Cerebellar nuclear complex (tissue), 1 donor: Measurements from ENCODE around the gene TTC28.
"Not testable (repeated sequence)": the region's sequence is repeated elsewhere in the genome, so short reads cannot be mapped to it uniquely, and the experiment has no call there.

ENCODE experiments used
- DNase-seq, 2 experiments: peaks; one replicate each; lab custom pipeline; 2025; lab: John Stamatoyannopoulos, UW

TTC28 gene

DNA sequence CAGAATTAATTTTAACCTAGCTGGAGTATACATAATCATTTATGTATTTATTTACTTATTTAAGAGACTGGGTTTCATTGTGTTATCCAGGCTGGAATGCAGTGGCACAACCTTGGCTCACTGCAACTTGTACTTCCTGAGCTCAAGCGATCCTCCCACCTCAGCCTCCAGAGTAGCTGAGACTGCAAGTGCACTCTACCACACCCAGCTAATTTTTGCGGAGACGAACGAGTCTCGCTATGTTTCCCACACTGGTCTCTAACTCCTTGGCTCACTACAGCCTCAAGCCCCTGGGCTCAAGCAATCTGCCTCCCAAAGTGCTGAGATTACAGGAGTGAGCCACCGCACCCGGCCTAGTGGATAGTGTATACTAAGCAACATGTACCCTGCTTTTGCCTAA, 1.5 kb downstream of the TTC28 start:
- not testable (repeated sequence) for DNase-seq

DNA sequence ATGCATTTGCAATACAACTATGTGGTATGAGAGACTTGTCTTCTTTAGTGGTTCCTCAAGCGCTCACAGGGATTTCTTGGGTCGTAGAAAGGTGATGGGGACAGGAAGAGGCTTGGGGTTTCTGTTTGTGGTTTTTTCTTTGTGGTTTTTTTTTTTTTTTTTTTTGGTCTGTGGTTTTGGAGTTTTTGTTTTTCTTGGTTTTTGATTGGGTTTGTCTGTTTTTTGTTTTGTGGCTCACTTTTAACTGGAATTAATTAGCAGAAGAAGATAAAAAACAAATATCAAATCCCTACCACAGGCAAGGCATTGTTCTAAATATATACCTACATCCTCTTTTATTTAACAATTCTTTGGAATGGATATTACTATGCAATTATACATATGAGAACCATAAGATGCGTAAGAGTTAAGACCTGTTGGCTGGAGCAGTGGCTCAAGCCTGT, 5.5 kb downstream of the TTC28 start:
- DNase-seq: no peak

DNA sequence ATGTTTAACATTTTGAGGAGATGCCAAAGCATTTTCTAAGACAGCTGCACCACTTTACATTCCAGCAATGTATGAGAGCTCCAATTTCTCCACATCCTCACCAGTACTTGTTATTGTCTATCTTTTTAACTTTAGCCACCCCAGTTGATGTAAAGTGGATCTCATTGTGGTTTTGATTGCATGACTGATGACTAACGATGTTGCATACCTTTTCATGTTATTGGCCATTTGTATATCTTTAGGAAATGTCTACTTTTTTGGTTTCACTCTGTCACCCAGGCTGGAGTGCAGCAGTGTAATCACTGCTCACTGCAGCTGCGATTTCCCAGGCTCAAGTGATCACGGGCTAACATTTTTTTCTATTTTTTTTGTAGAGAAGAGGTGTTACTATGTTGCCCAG, 8.9 kb downstream of the TTC28 start:
- no peak for DNase-seq

DNA sequence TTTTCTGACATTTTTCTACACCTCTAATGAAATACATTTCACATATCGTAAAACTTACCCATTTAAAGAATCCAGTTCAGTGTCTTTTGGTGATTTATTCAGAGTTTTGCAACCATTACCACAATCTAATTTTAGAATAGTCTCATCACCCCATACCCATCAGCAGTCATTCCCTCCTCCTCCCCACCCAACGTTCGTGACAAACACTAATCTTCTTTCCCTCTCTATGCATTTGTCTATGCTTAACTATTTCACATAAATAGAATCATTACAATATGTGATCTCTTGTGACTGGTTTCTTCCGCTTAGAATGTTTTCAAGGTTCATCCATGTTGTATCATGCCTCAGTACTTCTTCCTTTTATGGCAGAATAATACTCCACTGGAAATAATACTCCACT, 9.5 kb downstream of the TTC28 start:
- no peak for DNase-seq

DNA sequence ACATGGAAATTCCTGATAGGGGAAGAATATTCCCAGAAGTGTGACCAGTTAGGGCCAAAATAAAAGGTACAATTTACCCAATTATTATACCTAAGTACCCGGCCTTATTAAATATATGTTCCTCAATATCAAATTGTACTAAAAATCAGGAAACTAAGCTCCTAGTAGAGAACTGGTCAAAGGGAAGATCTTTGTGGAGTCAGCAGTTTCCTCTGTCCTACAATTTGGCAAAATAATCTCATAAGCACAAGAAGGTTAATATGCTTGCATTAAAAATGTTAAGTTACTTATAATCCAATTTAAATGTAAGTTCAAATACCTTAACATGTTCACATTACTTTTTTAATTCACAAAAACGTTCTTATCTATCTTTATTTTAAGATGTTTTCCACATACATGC, 10.3 kb downstream of the TTC28 start:
- no peak for DNase-seq

DNA sequence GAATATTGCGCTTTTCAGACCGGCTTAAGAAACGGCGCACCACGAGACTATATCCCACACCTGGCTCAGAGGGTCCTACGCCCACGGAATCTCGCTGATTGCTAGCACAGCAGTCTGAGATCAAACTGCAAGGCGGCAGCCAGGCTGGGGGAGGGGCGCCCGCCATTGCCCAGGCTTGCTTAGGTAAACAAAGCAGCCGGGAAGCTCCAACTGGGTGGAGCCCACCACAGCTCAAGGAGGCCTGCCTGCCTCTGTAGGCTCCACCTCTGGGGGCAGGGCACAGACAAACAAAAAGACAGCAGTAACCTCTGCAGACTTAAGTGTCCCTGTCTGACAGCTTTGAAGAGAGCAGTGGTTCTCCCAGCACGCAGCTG, 16.1 kb downstream of the TTC28 start:
- not testable (repeated sequence) for DNase-seq

- DNase-seq: no peak
These were observed 21.2 kb downstream of the TTC28 start for GRCh38 chr22:28658448-28658847.

DNA sequence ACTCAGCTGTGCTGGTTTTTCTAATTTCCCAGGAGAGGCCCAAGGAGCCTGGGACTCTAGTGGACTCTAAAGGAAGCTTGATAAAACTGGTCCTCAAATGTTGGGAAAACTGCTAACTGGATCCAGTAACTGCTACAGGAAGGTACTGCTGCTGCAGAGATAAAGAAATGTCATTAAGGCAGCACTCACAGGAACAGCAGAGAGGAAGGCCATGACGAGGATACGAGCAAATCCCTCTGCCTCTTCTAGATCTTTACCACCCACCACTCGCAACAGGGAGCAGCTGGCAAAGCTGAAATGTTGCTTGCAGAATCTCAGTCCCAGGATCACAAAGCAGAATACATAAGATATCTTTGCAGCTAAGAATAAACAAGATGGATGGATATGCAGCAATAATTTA, 23.5 kb downstream of the TTC28 start:
- no peak for DNase-seq

DNA sequence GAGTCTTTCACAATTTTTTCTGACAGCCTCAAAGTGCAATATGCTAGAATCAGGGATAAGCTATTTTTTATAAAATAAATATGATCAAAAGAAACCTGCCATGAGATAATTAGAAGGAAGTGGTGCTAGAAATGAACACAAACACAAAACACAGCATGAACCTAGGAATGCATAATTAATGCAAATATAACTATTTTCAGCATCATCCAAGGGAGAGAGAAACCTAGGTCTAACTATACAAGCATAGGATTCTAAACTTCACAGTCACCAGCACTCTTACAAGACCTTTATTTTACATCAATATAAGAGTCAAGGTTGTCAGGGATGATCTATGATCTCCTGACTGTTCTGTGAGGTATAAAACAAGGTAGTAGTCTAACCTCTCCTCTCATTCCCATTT, 29.2 kb downstream of the TTC28 start:
- no peak for DNase-seq

GRCh38 chr22:28648792-28649191, 30.8 kb downstream of the TTC28 start:
- DNase-seq: no peak

- DNase-seq: no peak
These were observed 32.4 kb downstream of the TTC28 start for GRCh38 chr22:28647216-28647615.

GRCh38 chr22:28639321-28639720, 40.3 kb downstream of the TTC28 start:
- no peak for DNase-seq

DNA sequence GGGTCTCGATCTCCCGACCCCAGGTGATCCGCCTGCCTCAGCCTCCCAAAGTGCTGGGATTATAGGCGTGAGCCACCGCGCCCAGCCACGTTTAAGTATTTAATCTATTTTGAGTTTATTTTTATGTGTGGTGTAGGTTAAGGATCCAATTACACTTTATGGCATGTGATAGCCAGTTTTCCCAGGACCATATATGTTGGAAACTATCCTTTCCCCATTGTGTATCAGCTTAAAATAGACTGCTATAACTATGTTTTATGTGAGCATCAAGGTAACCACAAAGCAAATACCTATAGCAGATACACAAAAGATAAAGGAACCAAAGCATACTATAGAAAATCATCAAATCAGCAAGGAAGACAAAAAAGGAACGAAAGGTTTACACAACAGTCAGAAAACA, 42.4 kb downstream of the TTC28 start:
- DNase-seq: no peak

GRCh38 chr22:28630177-28630574, 49.5 kb downstream of the TTC28 start:
- no peak for DNase-seq

DNA sequence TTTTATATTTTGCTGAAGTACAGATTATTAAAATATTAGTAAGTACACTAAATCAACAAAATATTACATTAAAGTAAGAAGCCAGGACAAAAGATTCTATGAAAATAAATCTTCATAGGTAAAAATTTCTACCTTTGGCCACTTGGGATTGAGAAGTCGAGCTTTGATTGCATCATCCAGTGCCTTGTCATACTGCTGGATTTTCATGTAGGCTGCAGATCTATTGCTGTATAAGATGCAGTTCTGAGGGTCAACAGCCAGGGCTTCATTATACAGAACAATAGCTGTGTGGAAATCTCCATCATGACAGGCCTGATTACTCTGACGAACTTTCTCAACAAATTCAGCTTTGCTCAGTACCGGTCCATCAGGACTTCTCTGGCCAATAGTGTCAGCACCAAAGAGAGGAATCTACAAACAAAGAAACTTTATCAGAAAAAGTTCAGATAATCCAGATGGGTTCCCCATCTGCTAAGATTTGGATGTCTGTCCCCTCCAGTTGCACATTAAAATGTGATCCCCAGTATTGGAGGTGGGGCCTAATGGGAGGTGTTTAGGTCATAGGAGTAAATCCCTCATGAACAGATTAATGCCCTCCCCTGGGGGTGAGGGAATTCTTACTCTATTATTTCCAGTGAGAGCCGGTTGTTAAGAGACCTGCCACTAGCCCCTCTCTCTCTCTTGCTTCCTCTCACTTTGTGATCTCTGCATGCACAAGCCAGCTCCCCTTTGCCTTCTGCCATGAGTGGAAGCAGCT, 50.0 kb downstream of the TTC28 start:
- no peak for DNase-seq

DNA sequence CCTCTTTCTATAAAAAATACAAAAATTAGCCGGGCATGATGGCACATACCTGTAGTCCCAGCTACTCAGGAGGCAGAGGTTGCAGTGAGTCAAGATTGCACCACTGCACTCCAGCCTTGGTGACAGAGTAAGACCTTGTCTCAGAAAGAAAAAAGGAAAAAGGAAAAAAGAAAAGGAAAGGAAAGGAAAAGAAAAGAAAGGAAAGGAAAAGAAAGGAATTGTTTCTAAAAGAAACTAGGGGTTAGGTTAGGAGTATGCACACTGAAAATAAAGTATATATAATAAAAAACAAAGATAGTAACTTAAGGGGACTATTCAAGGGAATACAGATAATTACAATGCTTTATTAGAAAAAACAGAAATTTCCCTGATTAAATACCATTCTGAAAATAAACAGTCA, 50.9 kb downstream of the TTC28 start:
- DNase-seq: no peak

- no peak for DNase-seq
These were observed 51.8 kb downstream of the TTC28 start for GRCh38 chr22:28627791-28628190.

GRCh38 chr22:28620244-28620922, 59.3 kb downstream of the TTC28 start:
- no peak for DNase-seq

DNA sequence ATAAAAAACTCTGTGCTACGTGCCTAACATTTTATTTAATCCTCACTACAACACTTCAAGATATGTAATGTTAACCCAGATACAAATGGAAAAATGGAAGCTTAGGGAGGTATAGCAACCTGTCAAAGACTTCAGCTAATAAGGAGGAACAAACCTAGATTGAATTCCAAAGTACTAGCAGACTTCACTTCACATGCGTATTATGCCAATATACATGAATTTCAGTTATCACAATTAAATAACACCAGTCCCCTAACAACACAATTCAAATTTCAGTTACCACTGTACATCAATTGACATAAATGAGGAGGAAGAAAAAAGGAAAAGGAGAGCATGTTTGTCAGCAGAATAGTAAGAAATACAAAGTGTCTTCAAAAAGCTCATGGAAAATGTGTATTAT, 60.4 kb downstream of the TTC28 start:
- no peak for DNase-seq

DNA sequence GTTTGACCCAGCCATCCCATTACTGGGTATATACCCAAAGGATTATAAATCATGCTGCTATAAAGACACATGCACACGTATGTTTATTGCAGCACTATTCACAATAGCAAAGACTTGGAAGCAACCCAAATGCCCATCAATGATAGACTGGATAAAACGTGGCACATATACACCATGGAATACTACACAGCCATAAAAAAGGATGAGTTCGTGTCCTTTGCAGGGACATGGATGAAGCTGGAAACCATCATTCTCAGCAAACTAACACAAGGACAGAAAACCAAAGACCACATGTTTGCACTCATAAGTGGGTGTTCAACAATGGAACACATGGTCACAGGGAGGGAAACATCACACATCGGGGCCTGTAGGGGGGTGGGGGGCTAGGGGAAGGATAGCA, 64.2 kb downstream of the TTC28 start:
- not testable (repeated sequence) for DNase-seq

GRCh38 chr22:28609921-28610320, 69.7 kb downstream of the TTC28 start:
- DNase-seq: no peak

- no peak for DNase-seq
These were observed 71.1 kb downstream of the TTC28 start for GRCh38 chr22:28608546-28608945.

- no peak for DNase-seq
These were observed 71.8 kb downstream of the TTC28 start for GRCh38 chr22:28607795-28608194.
